Liver (tissue), 9 donors: ENCODE data around the gene DHX32. TPM values are rescaled to one million over a fixed set of nuclear protein-coding genes. Genes with fewer than 3 reads are reported as not detected.

ENCODE experiments used
- DNase-seq: peaks from one replicate; pipeline ENCODE4 v3.0.0-alpha.2; 2017; ENCODE audit warnings: low spot score
- H3K27ac ChIP-seq, 2 donors: one replicate each; pipeline ENCODE4 v1.7.0; 2013; ENCODE audit warnings: inconsistent platforms in 2 of 2, low read length in 2 of 2, control low read depth in 1 of 2, low read depth in 1 of 2, mild to moderate bottlenecking in 1 of 2
- H3K27me3 ChIP-seq, 4 donors: one replicate each; pipeline versions ENCODE4 v1.6.1 to v1.7.0; 2013; ENCODE audit warnings: low read length in 3 of 4, inconsistent platforms in 1 of 4, mild to moderate bottlenecking in 1 of 4, moderate library complexity in 1 of 4; ENCODE audit not compliant: control insufficient read depth in 4 of 4, insufficient read depth in 4 of 4
- H3K36me3 ChIP-seq, 4 donors: one replicate each; pipeline versions ENCODE4 v1.6.1 to v1.7.0; 2013; ENCODE audit warnings: low read length in 3 of 4, mild to moderate bottlenecking in 3 of 4, low read depth in 1 of 4, moderate library complexity in 1 of 4; ENCODE audit not compliant: control insufficient read depth in 4 of 4, insufficient read depth in 3 of 4
- H3K4me1 ChIP-seq, 4 donors: one replicate each; pipeline versions ENCODE4 v1.6.1 to v1.7.0; 2013; ENCODE audit warnings: low read length in 3 of 4, mild to moderate bottlenecking in 3 of 4, moderate library complexity in 1 of 4; ENCODE audit not compliant: control insufficient read depth in 4 of 4, insufficient read depth in 4 of 4
- H3K4me3 ChIP-seq, 3 donors: one replicate each; pipeline versions ENCODE4 v1.6.1 to v1.7.0; 2013; ENCODE audit warnings: low read length in 3 of 3, control low read depth in 1 of 3, low read depth in 1 of 3, mild to moderate bottlenecking in 1 of 3
- H3K9ac ChIP-seq, 2 donors: one replicate each; pipeline ENCODE4 v1.7.0; 2013; ENCODE audit warnings: low read length in 2 of 2, mild to moderate bottlenecking in 2 of 2, moderate library complexity in 2 of 2, control low read depth in 1 of 2, low read depth in 1 of 2
- H3K9me3 ChIP-seq, 4 donors: one replicate each; pipeline versions ENCODE4 v1.6.1 to v1.7.0; 2013; ENCODE audit warnings: low read length in 3 of 4; ENCODE audit not compliant: control insufficient read depth in 4 of 4
- EGR1 ChIP-seq, 2 donors: IDR thresholded peaks; 2 replicates each; pipeline ENCODE4 v1.6.1; 2016 to 2018; ENCODE audit warnings: antibody characterized with exemption in 2 of 2, low read depth in 2 of 2
- FOXA1 ChIP-seq: IDR thresholded peaks from 2 replicates; pipeline ENCODE4 v1.6.1; 2016; ENCODE audit warnings: antibody characterized with exemption
- FOXA2 ChIP-seq: IDR thresholded peaks from 2 replicates; pipeline ENCODE4 v1.6.1; 2016; ENCODE audit warnings: antibody characterized with exemption
- GABPA ChIP-seq, 2 donors: IDR thresholded peaks in 1 of 2; conservative IDR thresholded peaks in 1 of 2; 2 replicates each; pipeline ENCODE4 v1.6.1; 2016; ENCODE audit warnings: antibody characterized with exemption in 2 of 2, mild to moderate bottlenecking in 1 of 2, moderate library complexity in 1 of 2
- HNF4A ChIP-seq, 2 donors: conservative IDR thresholded peaks; 2 replicates each; pipeline ENCODE4 v1.6.1; 2016; ENCODE audit warnings: antibody characterized with exemption in 2 of 2, mild to moderate bottlenecking in 2 of 2
- HNF4G ChIP-seq: IDR thresholded peaks from 2 replicates; pipeline ENCODE4 v1.6.1; 2016; ENCODE audit warnings: antibody characterized with exemption
- JUND ChIP-seq, 2 donors: IDR thresholded peaks; 2 replicates each; pipeline ENCODE4 v1.6.1; 2016; ENCODE audit warnings: antibody characterized with exemption in 2 of 2
- NR2F2 ChIP-seq: IDR thresholded peaks from 2 replicates; pipeline ENCODE4 v1.6.1; 2016; ENCODE audit warnings: antibody characterized with exemption
- RAD21 ChIP-seq, 2 donors: IDR thresholded peaks; 2 replicates each; pipeline ENCODE4 v1.6.1; 2016; ENCODE audit warnings: antibody characterized with exemption in 2 of 2, mild to moderate bottlenecking in 2 of 2
- RXRA ChIP-seq, 2 donors: IDR thresholded peaks; 2 replicates each; pipeline ENCODE4 v1.6.1; 2017 to 2018; ENCODE audit warnings: antibody characterized with exemption in 2 of 2, mild to moderate bottlenecking in 1 of 2
- SP1 ChIP-seq: IDR thresholded peaks from 2 replicates; pipeline ENCODE4 v1.6.1; 2018; ENCODE audit warnings: antibody characterized with exemption, mild to moderate bottlenecking
- TAF1 ChIP-seq: conservative IDR thresholded peaks from 2 replicates; pipeline ENCODE4 v1.6.1; 2016; ENCODE audit warnings: antibody characterized with exemption, mild to moderate bottlenecking
- YY1 ChIP-seq: IDR thresholded peaks from 2 replicates; pipeline ENCODE4 v1.6.1; 2016; ENCODE audit warnings: antibody characterized with exemption, mild to moderate bottlenecking
- WGBS: extraction: QIAGEN DNeasy Blood & Tissue Kit; methylation state at CpG from one replicate; pipeline ENCODE4 v1.1.7; 2013; 5-methylcytosine and 5-hydroxymethylcytosine counted together
- polyA plus RNA-seq, 2 donors: library from polyadenylated mRNA; stranded (reverse) in 1 of 2; unstranded in 1 of 2; fragments of 200-250 nt in 1 of 2; fragments of >200 nt in 1 of 2; fragmentation: Nextera tagmentation in 1 of 2; extraction: Ambion mirVana in 1 of 2; gene quantifications; one replicate each; pipeline versions ENCODE4 v1.2.1 to v1.2.3, GENCODE V29; 2013 to 2015
- total RNA-seq, 2 donors: library from RNA; depleted of rRNA; stranded (reverse); fragments of >200 nt; gene quantifications; one replicate each; pipeline ENCODE4 v1.2.3, GENCODE V29; 2014
- TF ChIP-seq, protein P1 (sequence below): IDR thresholded peaks from 2 replicates; pipeline ENCODE4 v1.6.1; 2016; ENCODE audit warnings: antibody characterized with exemption
- TF ChIP-seq, protein P2 (sequence below): fragments of 150-350 bp; IDR thresholded peaks from 2 replicates; pipeline ENCODE4 v1.5.1; 2017; ENCODE audit warnings: improper control_type of control experiment, low read depth, low read length; ENCODE audit not compliant: missing input control
- TF ChIP-seq, protein P3 (sequence below): IDR thresholded peaks from 2 replicates; pipeline ENCODE4 v1.6.1; 2016; ENCODE audit warnings: antibody characterized with exemption, mild to moderate bottlenecking
- TF ChIP-seq, protein P4 (sequence below): IDR thresholded peaks from 2 replicates; pipeline ENCODE4 v1.6.1; 2016; ENCODE audit warnings: antibody characterized with exemption
- TF ChIP-seq, protein P5 (sequence below): IDR thresholded peaks from 2 replicates; pipeline ENCODE4 v1.6.1; 2016; ENCODE audit warnings: antibody characterized with exemption
- donor health status: healthy.
- donor health status: healthy.
- donor health status: healthy.
- donor health status: healthy.
- donor health status: healthy.

DHX32 gene
- total and polyA plus RNA-seq, 4 donors, result 8.3 to 20.2 (median 10.2) TPM

DNA sequence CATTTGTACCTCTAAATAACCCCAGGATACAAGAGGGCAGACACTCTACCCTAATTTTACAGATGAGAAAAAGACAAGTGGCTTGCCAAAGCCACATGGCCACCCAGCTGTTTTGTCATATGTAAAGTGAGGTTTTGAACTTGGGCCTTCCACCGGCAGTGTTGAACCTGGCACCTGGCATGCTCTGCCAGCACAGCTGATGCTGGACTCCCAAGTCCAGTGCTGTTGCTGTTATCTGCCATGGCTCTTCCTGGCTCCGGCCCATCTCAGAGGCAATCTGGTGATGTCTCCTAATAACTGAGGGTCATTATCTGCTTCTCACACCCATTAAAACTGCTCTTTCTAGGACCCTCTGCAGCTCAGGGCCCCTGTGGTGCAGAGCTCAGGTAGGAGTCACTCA, 32.7 kb downstream of the DHX32 start:
- H3K4me1 ChIP-seq, result peaks cover 7 to 31% (median 23%) of the 10 kb centered on the region in 4 donors
- WGBS, result 44% methylated on average over 2 of the region's 2 CpGs
- no peaks in the 10 kb centered on the region for H3K9me3 ChIP-seq
- no peak overlapping the region for H3K27ac ChIP-seq
- no peak overlapping the region for H3K9ac ChIP-seq
- H3K36me3 ChIP-seq, result peaks cover 1 to 19% (median 15%) of the 10 kb centered on the region in 4 donors
- no peak for TF ChIP-seq HNF4G
- no peak for TF ChIP-seq FOXA2
- TF ChIP-seq FOXA1, result no peak
- TF ChIP-seq HNF4A (conservative IDR thresholded peaks at IDR 0.05), result peak; percentile 59 to 60
- TF ChIP-seq, protein P1, sequence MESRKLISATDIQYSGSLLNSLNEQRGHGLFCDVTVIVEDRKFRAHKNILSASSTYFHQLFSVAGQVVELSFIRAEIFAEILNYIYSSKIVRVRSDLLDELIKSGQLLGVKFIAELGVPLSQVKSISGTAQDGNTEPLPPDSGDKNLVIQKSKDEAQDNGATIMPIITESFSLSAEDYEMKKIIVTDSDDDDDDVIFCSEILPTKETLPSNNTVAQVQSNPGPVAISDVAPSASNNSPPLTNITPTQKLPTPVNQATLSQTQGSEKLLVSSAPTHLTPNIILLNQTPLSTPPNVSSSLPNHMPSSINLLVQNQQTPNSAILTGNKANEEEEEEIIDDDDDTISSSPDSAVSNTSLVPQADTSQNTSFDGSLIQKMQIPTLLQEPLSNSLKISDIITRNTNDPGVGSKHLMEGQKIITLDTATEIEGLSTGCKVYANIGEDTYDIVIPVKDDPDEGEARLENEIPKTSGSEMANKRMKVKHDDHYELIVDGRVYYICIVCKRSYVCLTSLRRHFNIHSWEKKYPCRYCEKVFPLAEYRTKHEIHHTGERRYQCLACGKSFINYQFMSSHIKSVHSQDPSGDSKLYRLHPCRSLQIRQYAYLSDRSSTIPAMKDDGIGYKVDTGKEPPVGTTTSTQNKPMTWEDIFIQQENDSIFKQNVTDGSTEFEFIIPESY, result no peak
- TF ChIP-seq TAF1, result no peak
- no peak for TF ChIP-seq YY1
- TF ChIP-seq, protein P2, sequence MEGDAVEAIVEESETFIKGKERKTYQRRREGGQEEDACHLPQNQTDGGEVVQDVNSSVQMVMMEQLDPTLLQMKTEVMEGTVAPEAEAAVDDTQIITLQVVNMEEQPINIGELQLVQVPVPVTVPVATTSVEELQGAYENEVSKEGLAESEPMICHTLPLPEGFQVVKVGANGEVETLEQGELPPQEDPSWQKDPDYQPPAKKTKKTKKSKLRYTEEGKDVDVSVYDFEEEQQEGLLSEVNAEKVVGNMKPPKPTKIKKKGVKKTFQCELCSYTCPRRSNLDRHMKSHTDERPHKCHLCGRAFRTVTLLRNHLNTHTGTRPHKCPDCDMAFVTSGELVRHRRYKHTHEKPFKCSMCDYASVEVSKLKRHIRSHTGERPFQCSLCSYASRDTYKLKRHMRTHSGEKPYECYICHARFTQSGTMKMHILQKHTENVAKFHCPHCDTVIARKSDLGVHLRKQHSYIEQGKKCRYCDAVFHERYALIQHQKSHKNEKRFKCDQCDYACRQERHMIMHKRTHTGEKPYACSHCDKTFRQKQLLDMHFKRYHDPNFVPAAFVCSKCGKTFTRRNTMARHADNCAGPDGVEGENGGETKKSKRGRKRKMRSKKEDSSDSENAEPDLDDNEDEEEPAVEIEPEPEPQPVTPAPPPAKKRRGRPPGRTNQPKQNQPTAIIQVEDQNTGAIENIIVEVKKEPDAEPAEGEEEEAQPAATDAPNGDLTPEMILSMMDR, result no peak
- TF ChIP-seq, protein P3, sequence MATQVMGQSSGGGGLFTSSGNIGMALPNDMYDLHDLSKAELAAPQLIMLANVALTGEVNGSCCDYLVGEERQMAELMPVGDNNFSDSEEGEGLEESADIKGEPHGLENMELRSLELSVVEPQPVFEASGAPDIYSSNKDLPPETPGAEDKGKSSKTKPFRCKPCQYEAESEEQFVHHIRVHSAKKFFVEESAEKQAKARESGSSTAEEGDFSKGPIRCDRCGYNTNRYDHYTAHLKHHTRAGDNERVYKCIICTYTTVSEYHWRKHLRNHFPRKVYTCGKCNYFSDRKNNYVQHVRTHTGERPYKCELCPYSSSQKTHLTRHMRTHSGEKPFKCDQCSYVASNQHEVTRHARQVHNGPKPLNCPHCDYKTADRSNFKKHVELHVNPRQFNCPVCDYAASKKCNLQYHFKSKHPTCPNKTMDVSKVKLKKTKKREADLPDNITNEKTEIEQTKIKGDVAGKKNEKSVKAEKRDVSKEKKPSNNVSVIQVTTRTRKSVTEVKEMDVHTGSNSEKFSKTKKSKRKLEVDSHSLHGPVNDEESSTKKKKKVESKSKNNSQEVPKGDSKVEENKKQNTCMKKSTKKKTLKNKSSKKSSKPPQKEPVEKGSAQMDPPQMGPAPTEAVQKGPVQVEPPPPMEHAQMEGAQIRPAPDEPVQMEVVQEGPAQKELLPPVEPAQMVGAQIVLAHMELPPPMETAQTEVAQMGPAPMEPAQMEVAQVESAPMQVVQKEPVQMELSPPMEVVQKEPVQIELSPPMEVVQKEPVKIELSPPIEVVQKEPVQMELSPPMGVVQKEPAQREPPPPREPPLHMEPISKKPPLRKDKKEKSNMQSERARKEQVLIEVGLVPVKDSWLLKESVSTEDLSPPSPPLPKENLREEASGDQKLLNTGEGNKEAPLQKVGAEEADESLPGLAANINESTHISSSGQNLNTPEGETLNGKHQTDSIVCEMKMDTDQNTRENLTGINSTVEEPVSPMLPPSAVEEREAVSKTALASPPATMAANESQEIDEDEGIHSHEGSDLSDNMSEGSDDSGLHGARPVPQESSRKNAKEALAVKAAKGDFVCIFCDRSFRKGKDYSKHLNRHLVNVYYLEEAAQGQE, result no peak
- TF ChIP-seq, protein P4, sequence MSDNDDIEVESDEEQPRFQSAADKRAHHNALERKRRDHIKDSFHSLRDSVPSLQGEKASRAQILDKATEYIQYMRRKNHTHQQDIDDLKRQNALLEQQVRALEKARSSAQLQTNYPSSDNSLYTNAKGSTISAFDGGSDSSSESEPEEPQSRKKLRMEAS, result peak; percentile 23
- TF ChIP-seq NR2F2, result no peak
- TF ChIP-seq RAD21 (IDR thresholded peaks at IDR 0.05), result no peak
- peak; percentile 45 for TF ChIP-seq SP1
- no peak for TF ChIP-seq JUND (IDR thresholded peaks at IDR 0.05)
- TF ChIP-seq, protein P5, sequence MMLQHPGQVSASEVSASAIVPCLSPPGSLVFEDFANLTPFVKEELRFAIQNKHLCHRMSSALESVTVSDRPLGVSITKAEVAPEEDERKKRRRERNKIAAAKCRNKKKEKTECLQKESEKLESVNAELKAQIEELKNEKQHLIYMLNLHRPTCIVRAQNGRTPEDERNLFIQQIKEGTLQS, result no peak
- TF ChIP-seq GABPA (IDR thresholded peaks at IDR 0.05 in 1 of 2, conservative IDR thresholded peaks at IDR 0.05 in 1 of 2), result no peak
- DNase-seq, result no peak
- H3K4me3 ChIP-seq, result no peak overlapping the region
- H3K27me3 ChIP-seq, result no peaks in the 10 kb centered on the region

DNA sequence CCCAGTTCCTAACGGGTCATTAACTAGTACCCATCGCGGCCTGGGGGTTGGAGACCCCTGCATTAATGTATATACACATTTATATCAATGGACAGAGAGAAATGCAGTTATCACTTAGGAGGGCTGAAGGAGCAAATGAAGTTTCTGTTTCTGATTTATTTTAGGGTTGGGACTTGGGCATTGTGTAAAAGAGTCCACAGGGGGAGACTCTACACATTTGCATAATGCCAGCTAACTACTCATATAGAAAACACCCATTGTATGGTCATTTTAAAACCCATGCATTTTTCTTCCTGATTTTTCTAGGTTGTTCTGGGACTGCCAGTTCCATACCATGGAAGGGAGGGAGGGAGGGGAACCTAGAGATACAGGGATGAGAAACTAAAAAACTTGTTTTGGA, 34.2 kb downstream of the DHX32 start:
- no peak overlapping the region for H3K27ac ChIP-seq
- peaks cover 1 to 13% (median 8%) of the 10 kb centered on the region in 4 donors for H3K36me3 ChIP-seq
- no peak for DNase-seq
- no peaks in the 10 kb centered on the region for H3K27me3 ChIP-seq
- TF ChIP-seq SP1, result no peak
- no peak for TF ChIP-seq HNF4A (conservative IDR thresholded peaks at IDR 0.05)
- no peak for TF ChIP-seq RXRA (IDR thresholded peaks at IDR 0.05)
- TF ChIP-seq, protein P1, result no peak
- TF ChIP-seq EGR1 (IDR thresholded peaks at IDR 0.05; ENCODE audit: low read depth in 2 of 2), result no peak
- TF ChIP-seq, protein P4, result no peak
- no peak for TF ChIP-seq YY1
- no peak for TF ChIP-seq HNF4G
- TF ChIP-seq TAF1, result no peak
- TF ChIP-seq RAD21 (IDR thresholded peaks at IDR 0.05), result no peak
- TF ChIP-seq, protein P5, result no peak
- no peak overlapping the region for H3K4me3 ChIP-seq
- no peaks in the 10 kb centered on the region for H3K9me3 ChIP-seq
- H3K9ac ChIP-seq, result no peak overlapping the region
- WGBS, result 96% methylated on average over 3 of the region's 3 CpGs
- H3K4me1 ChIP-seq, result peaks cover 7 to 31% (median 23%) of the 10 kb centered on the region in 4 donors
